Posterior vena cava (tissue), 2 donors: ENCODE data around the gene COTL1. TPM values are rescaled to one million over a fixed set of nuclear protein-coding genes. Genes with fewer than 3 reads are reported as not detected.

ENCODE experiments used
- DNase-seq: peaks from one replicate; pipeline ENCODE4 v3.0.0-alpha.2; 2020; ENCODE audit warnings: low spot score
- intact Hi-C, 2 donors: fragments of 100-400 bp; cut with DNase I; formaldehyde crosslinking; loops; one replicate each; pipeline versions ENCODE4 v1.14.1 to v1.14.2; 2022 to 2023
- total RNA-seq, 2 donors: library from RNA; stranded (reverse); fragmentation: NEBNext Ultra II Directional; extraction: Animal tissue kit (Norgen Biotek cat#: 25700); gene quantifications; one replicate each; pipeline ENCODE4 v1.2.1, GENCODE V29; 2021
- donor health status: DM: yes; HTN: yes; CAD: no.
- donor health status: DM: yes; HTN: yes; CAD: no.

The COTL1 gene
- total RNA-seq, 2 donors from 2014 or later, result 55.0 to 66.0 TPM

- intact Hi-C loops, result no loop called here
- DNase-seq, result no peak
These were observed 71.0 kb downstream of the COTL1 start for GRCh38 chr16:84546669-84547545.

- DNase-seq, result no peak
- intact Hi-C loops, result no loop called here
These were observed 72.7 kb downstream of the COTL1 start for GRCh38 chr16:84545114-84545737.

- no peak for DNase-seq
- intact Hi-C loops, result no loop called here
These were observed 73.7 kb downstream of the COTL1 start for GRCh38 chr16:84544031-84544773.

GRCh38 chr16:84543253-84543652 is 74.6 kb downstream of the COTL1 start:
- intact Hi-C loops, result no loop called here
- no peak for DNase-seq

GRCh38 chr16:84541999-84542817 is 75.7 kb downstream of the COTL1 start:
- DNase-seq, result no peak
- intact Hi-C loops, result no loop called here

- DNase-seq, result no peak
- intact Hi-C loops, result no loop called here
These were observed 77.7 kb downstream of the COTL1 start for GRCh38 chr16:84540194-84540593.

GRCh38 chr16:84538222-84538840 is 79.5 kb downstream of the COTL1 start:
- intact Hi-C loops, result no loop called here
- DNase-seq, result no peak

- intact Hi-C loops, result no loop called here
- no peak for DNase-seq
These were observed 80.3 kb downstream of the COTL1 start for GRCh38 chr16:84537491-84538151.

GRCh38 chr16:84535851-84536250 is 82.0 kb downstream of the COTL1 start:
- DNase-seq, result no peak
- intact Hi-C loops, result no loop called here

- intact Hi-C loops, result no loop called here
- no peak for DNase-seq
These were observed 82.5 kb downstream of the COTL1 start for GRCh38 chr16:84535408-84535807.

GRCh38 chr16:84534815-84535214 is 83.1 kb downstream of the COTL1 start:
- no peak for DNase-seq
- intact Hi-C loops, result no loop called here

- intact Hi-C loops, result no loop called here
- no peak for DNase-seq
These were observed 84.9 kb downstream of the COTL1 start for GRCh38 chr16:84532855-84533486.

GRCh38 chr16:84532291-84532724 is 85.6 kb downstream of the COTL1 start:
- peak; percentile 88 for DNase-seq
- intact Hi-C loops, result no loop called here

- intact Hi-C loops, result no loop called here
- DNase-seq, result no peak
These were observed 86.2 kb downstream of the COTL1 start for GRCh38 chr16:84531671-84532111.

GRCh38 chr16:84530590-84530989 is 87.3 kb downstream of the COTL1 start:
- intact Hi-C loops, result no loop called here
- DNase-seq, result no peak

GRCh38 chr16:84529607-84530006 is 88.3 kb downstream of the COTL1 start:
- intact Hi-C loops, result loop anchor here in 1 of 2 donors (5.0 kb wide), 1 partner anchor 88 kb away; the partner anchor contains the start of gene COTL1
- no peak for DNase-seq

GRCh38 chr16:84528322-84528721 is 89.6 kb downstream of the COTL1 start:
- intact Hi-C loops, result loop anchor here in 1 of 2 donors (5.0 kb wide), 1 partner anchor 89 kb away; the partner anchor contains the start of gene COTL1
- DNase-seq, result no peak
